Activated CD4-positive, CD25-positive, alpha-beta regulatory T cell treated with anti-CD3 and anti-CD28 coated beads, Interleukin-2, amount 50 U/mL, for 72 hours (primary cell): ENCODE measurements around the gene CHRNA4.

Experiments used
- DNase-seq: peaks from one replicate; pipeline ENCODE4 v3.0.0; 2021

CHRNA4 gene

GRCh38 chr20:63318391-63319163 is 42.6 kb downstream of the CHRNA4 start:
- DNase-seq, result peak; percentile 25

DNA sequence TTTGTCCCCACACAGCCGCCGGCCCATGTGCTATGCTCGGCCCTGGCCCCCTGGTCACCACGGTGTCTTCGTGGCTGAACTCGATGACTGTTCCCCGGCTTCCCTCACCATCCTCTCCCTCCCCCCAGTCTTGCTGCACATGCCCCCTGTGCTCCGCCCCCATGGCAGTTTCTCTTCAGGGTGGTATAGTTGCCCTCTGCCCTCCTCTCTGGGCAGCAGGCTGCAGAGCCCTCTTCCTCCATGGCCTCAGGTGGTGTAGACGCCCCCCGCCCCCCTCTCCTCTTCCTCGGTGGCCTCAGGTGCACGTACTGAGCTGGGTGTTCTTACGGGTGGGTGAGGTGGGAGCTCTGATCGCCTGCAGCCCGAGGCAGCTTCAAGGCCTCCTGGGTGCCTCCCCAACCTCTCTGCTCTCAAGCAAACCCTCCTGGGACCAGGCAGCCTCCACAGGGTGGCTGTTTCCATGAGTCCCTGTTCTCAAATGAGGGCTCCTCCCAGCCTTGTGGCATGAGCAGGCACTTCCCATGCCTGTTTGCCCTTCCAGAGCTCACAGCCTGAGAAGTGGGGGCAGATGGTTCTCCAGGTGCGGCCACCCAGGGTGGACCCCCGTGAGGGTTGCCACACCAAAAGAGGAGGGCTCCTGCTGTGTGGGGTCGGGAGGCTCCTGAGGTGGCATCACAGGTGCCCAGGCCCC is 43.4 kb downstream of the CHRNA4 start:
- DNase-seq, result peak; percentile 25

DNA sequence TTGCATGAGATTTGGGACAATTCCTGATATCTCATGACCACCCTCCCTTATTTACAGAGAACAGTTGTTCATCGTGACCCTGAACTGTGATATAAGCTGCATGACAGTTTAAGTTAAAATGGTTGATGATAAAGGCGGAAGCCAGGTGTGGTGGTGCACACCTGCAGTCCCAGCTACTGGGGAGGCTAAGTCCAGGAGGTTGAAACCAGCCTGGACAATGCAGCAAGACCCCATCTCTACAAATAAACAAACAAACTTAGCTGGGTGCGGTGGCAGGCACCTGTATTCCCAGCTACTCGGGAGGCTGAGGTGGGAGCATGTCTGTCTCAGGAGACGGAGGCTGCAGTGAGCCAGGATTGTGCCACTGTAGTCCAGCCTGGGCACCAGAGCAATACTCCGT is 44.1 kb downstream of the CHRNA4 start:
- no peak for DNase-seq

DNA sequence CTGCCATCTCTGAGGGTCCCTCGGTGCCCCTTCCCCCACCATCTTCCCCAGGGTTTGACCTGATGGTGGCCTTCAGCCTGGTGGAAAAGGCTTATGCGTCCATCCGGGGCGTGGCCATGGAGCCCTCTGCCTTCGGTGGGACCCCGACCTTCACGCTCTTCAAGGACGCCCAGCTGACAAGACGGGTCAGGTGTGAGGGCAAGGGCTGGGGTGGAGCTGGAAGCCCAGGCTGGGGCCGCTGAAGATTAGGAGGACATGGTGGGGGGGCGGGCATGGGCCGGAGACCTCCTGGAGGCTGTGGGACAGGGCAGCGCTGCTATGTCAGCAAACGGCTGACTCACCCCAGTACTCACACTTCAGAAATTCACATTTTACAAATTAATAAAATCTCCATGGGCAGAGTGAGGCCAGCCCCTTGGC is 44.6 kb downstream of the CHRNA4 start:
- no peak for DNase-seq

- no peak for DNase-seq
Observed at GRCh38 chr20:63315731-63316491, 45.2 kb downstream of the CHRNA4 start.

DNA sequence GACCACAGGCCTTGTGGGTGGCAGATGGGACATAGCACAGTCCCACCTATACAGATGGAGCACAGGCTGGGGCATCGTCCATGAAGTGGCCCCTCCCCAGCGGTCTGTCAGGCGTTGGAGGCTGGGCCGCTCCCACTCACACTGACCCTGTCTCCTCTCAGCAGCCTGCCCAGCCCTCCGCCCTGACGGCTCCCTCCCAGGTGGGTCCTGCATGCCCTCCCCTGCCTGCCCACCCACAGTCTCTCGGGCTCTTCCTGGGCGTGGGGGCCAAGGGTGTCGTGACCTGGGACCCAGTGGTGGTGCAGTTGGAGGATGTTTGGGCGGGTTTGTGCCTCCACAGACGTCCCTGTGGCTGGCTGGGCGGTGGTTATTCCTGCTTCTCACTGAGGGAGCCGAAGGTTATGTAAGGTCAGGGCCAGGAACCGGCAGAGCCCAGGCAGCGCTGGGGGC is 45.9 kb downstream of the CHRNA4 start:
- DNase-seq, result no peak

GRCh38 chr20:63314566-63315239 is 46.4 kb downstream of the CHRNA4 start:
- no peak for DNase-seq

DNA sequence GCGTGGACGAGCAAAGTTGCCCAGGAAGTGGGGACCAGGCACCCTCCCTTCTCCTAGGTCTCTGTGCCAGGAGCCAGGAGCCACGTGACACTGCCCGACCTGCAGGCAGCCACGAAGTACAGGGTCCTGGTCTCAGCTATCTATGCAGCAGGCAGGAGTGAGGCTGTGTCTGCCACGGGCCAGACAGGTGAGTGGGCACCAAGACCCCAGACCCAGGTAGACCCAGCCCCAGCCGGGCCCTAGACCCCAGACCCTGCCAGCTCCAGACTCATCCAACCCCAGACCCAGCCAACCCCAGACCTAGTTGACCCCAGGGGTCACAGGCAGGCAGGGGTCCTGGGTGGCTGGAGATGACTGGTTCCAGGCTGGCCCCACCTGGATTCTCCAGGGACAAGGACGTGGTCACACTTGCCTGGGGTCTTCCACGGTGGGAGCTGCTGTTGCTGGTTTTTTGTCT is 47.1 kb downstream of the CHRNA4 start:
- no peak for DNase-seq

DNA sequence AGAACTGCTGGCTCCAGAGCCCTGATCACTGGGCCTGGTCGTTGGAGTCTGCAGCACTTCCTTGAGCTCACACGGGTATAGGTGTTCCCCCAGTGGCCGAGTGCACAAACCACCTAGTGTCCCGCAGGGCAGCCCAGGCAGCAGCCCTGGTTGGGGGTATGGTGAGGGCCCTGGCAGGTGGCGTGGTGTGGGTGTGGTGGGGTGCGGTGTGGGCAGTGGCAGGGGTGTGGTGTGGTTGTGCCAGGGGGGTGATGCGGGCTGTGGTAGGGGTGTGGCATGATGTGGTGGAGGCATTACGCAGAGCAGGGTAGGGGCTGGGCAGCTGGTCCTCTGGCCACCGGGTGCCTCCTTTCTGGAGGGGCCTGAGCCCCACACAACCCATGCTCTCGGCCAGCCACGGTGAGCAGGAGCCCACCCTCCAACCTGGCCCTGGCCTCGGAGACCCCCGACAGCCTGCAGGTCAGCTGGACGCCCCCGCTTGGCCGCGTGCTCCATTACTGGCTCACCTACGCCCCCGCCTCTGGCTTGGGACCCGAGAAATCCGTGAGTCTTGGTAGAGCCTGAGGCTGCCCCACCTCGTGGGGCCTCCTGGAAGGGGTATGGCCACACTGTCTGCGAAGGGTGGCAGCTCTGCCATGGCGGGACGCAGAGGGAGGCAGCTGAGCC is 47.7 kb downstream of the CHRNA4 start:
- DNase-seq, result no peak

GRCh38 chr20:63312690-63313348 is 48.3 kb downstream of the CHRNA4 start:
- no peak for DNase-seq

- DNase-seq, result no peak
Observed at GRCh38 chr20:63312273-63312672, 48.9 kb downstream of the CHRNA4 start.

DNA sequence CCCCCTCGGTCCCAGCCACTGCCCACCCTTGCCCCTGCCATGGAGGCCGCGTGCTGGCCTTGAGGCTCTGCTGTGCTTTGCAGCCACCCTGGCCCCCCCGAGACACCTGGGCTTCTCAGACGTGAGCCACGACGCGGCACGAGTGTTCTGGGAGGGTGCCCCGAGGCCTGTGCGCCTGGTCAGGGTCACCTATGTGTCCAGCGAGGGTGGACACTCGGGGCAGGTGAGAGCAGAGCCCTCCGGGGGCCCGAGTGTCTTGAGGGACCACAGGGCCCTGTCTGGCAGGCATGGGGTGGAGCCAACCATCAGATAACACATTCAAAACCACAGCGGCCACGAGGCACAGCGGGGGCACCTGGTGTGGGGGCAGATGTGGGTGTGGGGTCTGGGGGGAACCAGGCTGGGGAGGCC is 49.3 kb downstream of the CHRNA4 start:
- no peak for DNase-seq

- no peak for DNase-seq
Observed at GRCh38 chr20:63311186-63311832, 49.8 kb downstream of the CHRNA4 start.

DNA sequence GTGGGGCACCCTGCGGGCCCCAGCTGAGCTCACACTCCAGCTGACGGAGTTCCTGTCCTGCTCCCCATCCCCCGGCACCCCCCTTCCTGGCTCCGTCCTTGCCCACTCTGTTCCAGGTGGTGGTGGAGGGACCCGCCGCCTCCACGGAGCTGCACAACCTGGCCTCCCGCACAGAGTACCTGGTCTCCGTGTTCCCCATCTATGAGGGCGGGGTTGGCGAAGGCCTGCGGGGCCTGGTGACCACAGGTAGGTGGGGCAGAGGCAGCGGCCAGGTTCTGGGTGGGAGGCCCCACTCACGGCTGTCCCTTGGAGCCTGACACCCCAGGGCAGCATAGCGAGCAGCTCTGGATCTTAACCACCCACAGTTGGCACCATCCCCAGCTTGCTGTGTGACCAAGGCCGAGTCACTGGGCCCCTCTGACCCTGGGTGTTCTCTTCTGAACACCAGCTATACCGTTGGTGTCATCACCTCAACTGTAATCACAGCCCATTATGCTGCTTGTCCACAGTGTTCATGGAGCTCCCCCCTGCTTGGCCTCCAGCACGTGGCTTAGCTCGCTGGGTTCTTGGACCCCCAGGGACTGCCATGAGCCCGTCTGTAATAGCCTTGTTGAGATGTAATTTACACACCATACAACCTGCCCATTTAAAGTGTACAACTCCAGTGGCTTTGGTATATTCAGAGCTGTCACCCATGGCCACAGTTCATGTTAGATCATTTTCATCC is 50.7 kb downstream of the CHRNA4 start:
- DNase-seq, result no peak

DNA sequence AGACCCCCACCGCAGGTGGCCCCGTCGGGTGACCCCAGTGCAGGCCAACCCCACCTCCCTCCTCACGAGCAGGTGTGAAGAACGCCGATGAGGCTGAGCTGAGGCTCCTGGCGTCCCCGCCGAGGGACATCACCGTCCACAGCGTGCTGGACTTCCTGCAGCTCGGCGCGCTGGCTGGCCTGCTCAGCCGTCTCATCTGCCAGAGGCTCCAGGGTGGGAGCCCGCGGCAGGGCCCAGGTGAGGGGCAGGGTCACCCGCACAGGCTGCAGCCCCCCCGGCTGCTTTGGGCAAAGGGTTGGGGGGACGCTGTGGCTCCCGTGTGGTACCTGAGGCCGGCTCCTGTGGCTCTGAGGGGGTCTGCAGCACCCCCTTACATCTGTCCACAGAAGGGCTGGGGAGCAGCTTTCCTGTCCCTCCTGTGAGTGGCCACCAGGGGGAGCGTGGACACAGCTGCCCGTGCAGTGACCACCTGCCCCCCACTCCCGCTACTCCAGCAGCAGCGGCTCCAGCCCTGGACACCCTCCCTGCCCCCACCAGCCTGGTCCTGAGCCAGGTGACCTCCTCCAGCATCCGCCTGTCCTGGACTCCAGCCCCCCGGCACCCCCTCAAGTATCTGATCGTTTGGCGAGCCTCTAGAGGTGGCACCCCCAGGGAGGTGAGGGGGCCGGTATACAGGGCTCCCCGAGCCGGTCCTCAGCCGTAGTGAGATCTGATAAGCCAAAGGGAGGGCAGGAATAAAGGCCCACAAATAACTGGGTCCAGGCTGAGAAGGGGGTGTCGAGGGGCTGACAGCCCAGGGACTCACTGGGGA is 51.7 kb downstream of the CHRNA4 start:
- no peak for DNase-seq

- DNase-seq, result no peak
Observed at GRCh38 chr20:63308218-63308911, 52.8 kb downstream of the CHRNA4 start.

DNA sequence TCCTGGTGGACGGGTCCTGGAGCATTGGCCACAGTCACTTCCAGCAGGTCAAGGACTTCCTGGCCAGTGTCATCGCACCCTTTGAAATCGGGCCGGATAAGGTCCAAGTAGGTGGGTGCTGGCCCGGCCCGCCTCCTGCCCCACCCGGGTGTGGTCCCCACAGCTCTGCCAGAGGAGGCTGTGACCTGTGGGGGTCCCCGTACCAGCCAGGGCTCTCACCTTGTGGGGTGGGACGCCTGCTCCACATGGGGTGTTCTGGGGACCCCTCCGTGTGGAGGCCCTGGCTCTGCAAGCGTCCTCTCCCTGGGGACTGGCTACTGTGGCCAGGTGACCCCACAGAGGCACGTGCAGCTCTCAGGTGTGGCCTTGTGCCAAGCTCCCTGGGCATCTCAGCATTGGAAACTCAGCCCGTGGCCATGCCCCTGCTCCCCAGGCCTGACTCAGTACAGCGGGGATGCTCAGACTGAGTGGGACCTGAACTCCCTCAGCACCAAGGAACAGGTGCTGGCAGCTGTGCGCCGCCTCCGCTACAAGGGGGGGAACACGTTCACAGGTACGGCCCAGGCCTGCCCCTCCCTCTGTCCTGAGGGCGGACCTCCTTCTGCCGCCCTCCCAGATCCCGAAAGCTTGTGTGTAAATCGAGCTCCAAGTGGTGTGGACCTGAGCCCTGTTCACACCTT is 53.5 kb downstream of the CHRNA4 start:
- no peak for DNase-seq
